ENCODE results near the gene LUZP2.
"Not testable (repeated sequence)": the region's sequence is repeated elsewhere in the genome, so short reads cannot be mapped to it uniquely, and the experiment has no call there.

LUZP2 gene

GRCh38 chr11:24944891-24945290, 448.0 kb downstream of the LUZP2 start:
- no peaks in the 10 kb centered on the region for H3K36me3 ChIP-seq (ENCODE audit: control insufficient read depth, insufficient read depth, low read length)
- H3K4me3 ChIP-seq (replicated peaks; ENCODE audit: low read depth, low read length), result no peak overlapping the region
- DNase-seq (ENCODE audit: extremely low read depth, insufficient read length), result no peak
- TF ChIP-seq CTCF (IDR thresholded peaks at IDR 0.05; ENCODE audit: insufficient read depth, low read length, poor library complexity, severe bottlenecking), result no peak
- H3K27me3 ChIP-seq (replicated peaks; ENCODE audit: control insufficient read depth, insufficient read depth, low read length), result no peaks in the 10 kb centered on the region

GRCh38 chr11:24949406-24949805, 452.6 kb downstream of the LUZP2 start:
- no peak overlapping the region for H3K4me3 ChIP-seq (replicated peaks; ENCODE audit: low read depth, low read length)
- no peaks in the 10 kb centered on the region for H3K27me3 ChIP-seq (replicated peaks; ENCODE audit: control insufficient read depth, insufficient read depth, low read length)
- TF ChIP-seq CTCF (IDR thresholded peaks at IDR 0.05; ENCODE audit: insufficient read depth, low read length, poor library complexity, severe bottlenecking), result no peak
- DNase-seq (ENCODE audit: extremely low read depth, insufficient read length), result no peak
- no peaks in the 10 kb centered on the region for H3K36me3 ChIP-seq (ENCODE audit: control insufficient read depth, insufficient read depth, low read length)

- no peak for DNase-seq (ENCODE audit: extremely low read depth, insufficient read length)
- no peak for TF ChIP-seq CTCF (IDR thresholded peaks at IDR 0.05; ENCODE audit: insufficient read depth, low read length, poor library complexity, severe bottlenecking)
- H3K27me3 ChIP-seq (replicated peaks; ENCODE audit: control insufficient read depth, insufficient read depth, low read length), result no peaks in the 10 kb centered on the region
- no peak overlapping the region for H3K4me3 ChIP-seq (replicated peaks; ENCODE audit: low read depth, low read length)
- H3K36me3 ChIP-seq (ENCODE audit: control insufficient read depth, insufficient read depth, low read length), result no peaks in the 10 kb centered on the region
Measured at GRCh38 chr11:24963852-24964251, 467.0 kb downstream of the LUZP2 start.

GRCh38 chr11:24965748-24966147, 468.9 kb downstream of the LUZP2 start:
- TF ChIP-seq CTCF (IDR thresholded peaks at IDR 0.05; ENCODE audit: insufficient read depth, low read length, poor library complexity, severe bottlenecking), result no peak
- H3K27me3 ChIP-seq (replicated peaks; ENCODE audit: control insufficient read depth, insufficient read depth, low read length), result no peaks in the 10 kb centered on the region
- H3K36me3 ChIP-seq (ENCODE audit: control insufficient read depth, insufficient read depth, low read length), result no peaks in the 10 kb centered on the region
- no peak for DNase-seq (ENCODE audit: extremely low read depth, insufficient read length)
- H3K4me3 ChIP-seq (replicated peaks; ENCODE audit: low read depth, low read length), result no peak overlapping the region

- not testable (repeated sequence) for H3K4me3 ChIP-seq (replicated peaks; ENCODE audit: low read depth, low read length); DNase-seq (ENCODE audit: extremely low read depth, insufficient read length); H3K27me3 ChIP-seq (replicated peaks; ENCODE audit: control insufficient read depth, insufficient read depth, low read length); H3K36me3 ChIP-seq (ENCODE audit: control insufficient read depth, insufficient read depth, low read length)
Measured at GRCh38 chr11:24993903-24994302, 497.1 kb downstream of the LUZP2 start.

- not testable (repeated sequence) for H3K27me3 ChIP-seq (replicated peaks; ENCODE audit: control insufficient read depth, insufficient read depth, low read length); DNase-seq (ENCODE audit: extremely low read depth, insufficient read length); H3K36me3 ChIP-seq (ENCODE audit: control insufficient read depth, insufficient read depth, low read length); H3K4me3 ChIP-seq (replicated peaks; ENCODE audit: low read depth, low read length)
Measured at GRCh38 chr11:24999929-25000328, 503.1 kb downstream of the LUZP2 start.

GRCh38 chr11:25037431-25037830, 540.6 kb downstream of the LUZP2 start:
- no peaks in the 10 kb centered on the region for H3K27me3 ChIP-seq (replicated peaks; ENCODE audit: control insufficient read depth, insufficient read depth, low read length)
- H3K36me3 ChIP-seq (ENCODE audit: control insufficient read depth, insufficient read depth, low read length), result no peaks in the 10 kb centered on the region
- no peak for TF ChIP-seq CTCF (IDR thresholded peaks at IDR 0.05; ENCODE audit: insufficient read depth, low read length, poor library complexity, severe bottlenecking)
- H3K4me3 ChIP-seq (replicated peaks; ENCODE audit: low read depth, low read length), result no peak overlapping the region
- DNase-seq (ENCODE audit: extremely low read depth, insufficient read length), result no peak
